Right cardiac atrium (tissue), 5 donors: ENCODE measurements around the gene TEKT4. TPM values are rescaled to one million over a fixed set of nuclear protein-coding genes. Genes with fewer than 3 reads are reported as not detected.
A peak's percentile ranks its signal among the peaks of the same experiment; 100 is the strongest.
"Not testable (repeated sequence)": the region's sequence is repeated elsewhere in the genome, so short reads cannot be mapped to it uniquely, and the experiment has no call there.

Experiments
- ATAC-seq, 2 donors: fragments of 200-7000 bp; cut with Tn5 transposase; one replicate each; pipeline versions ENCODE4 v1.8.0 to v1.9.1; 2020; ENCODE audit warnings: moderate library complexity in 2 of 2, mild to moderate bottlenecking in 1 of 2
- DNase-seq, 3 donors: peaks; one replicate each; pipeline ENCODE4 v3.0.0-alpha.2; 2020
- H3K27ac ChIP-seq: one replicate; pipeline ENCODE4 v1.5.1; 2013; ENCODE audit warnings: mild to moderate bottlenecking, low read length, control low read depth, moderate library complexity
- H3K27me3 ChIP-seq: one replicate; pipeline ENCODE4 v1.6.1; 2013; ENCODE audit not compliant: control insufficient read depth, insufficient read depth
- H3K4me1 ChIP-seq: one replicate; pipeline ENCODE4 v1.6.1; 2013; ENCODE audit warnings: low read length; ENCODE audit not compliant: control insufficient read depth, insufficient read depth
- H3K4me3 ChIP-seq: one replicate; pipeline ENCODE4 v1.5.1; 2013; ENCODE audit warnings: low read length, control low read depth
- H3K9me3 ChIP-seq: one replicate; pipeline ENCODE4 v1.6.1; 2013; ENCODE audit warnings: low read length; ENCODE audit not compliant: control insufficient read depth
- WGBS: extraction: QIAGEN DNeasy Blood & Tissue Kit; methylation state at CpG from one replicate; pipeline ENCODE4 v1.1.7; 2013; 5-methylcytosine and 5-hydroxymethylcytosine counted together
- intact Hi-C, 4 donors: fragments of 100-400 bp; cut with DNase I; formaldehyde crosslinking; loops; one replicate each; pipeline versions ENCODE4 v1.11.0 to v1.14.0; 2022 to 2023
- polyA plus RNA-seq: library from polyadenylated mRNA; stranded (reverse); fragments of 200-250 nt; gene quantifications from one replicate; pipeline ENCODE4 v1.2.3, GENCODE V29; 2013
- total RNA-seq, 4 donors: library from RNA; stranded (reverse); fragmentation: NEBNext Ultra II Directional; extraction: Animal tissue kit (Norgen Biotek cat#: 25700); gene quantifications; one replicate each; pipeline ENCODE4 v1.2.1, GENCODE V29; 2021
- donor health status: healthy with polysubstance abuse.
- donor health status: DM: no; HTN: yes; CAD: no.
- donor health status: DM: no; HTN: no; CAD: no.
- donor health status: DM: no; HTN: yes; CAD: no; lungs with severe emphysema.
- donor health status: DM: yes; HTN: yes; CAD: no.

TEKT4 gene
- total and polyA plus RNA-seq, 5 donors = 0.37 TPM; not detected in 4

DNA sequence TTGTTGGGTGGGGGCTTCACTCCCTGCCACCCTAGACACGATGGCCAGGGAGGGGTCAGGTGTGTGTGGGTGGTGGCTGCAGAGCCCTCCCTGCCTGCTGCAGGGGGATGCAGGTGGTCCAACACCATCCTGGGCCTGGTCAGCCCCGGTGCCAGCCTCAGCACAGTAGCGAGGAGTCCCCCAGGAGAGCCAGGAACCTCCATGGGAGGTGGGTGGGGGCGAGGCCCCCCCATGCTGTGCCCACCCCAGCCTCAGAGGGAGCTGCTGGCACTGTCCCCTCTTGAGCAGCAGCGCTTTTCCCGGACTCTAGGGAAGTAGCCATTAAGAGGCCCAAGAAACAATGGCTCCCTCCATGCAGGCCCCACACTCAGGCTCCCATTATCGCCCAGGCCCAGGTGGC is 7.3 kb downstream of the TEKT4 start:
- 80% methylated on average over 7 of the region's 7 CpGs for WGBS
- H3K9me3 ChIP-seq, ATAC-seq, H3K4me3 ChIP-seq, H3K27me3 ChIP-seq, DNase-seq, H3K27ac ChIP-seq, H3K4me1 ChIP-seq, intact Hi-C loops: not testable (repeated sequence)

DNA sequence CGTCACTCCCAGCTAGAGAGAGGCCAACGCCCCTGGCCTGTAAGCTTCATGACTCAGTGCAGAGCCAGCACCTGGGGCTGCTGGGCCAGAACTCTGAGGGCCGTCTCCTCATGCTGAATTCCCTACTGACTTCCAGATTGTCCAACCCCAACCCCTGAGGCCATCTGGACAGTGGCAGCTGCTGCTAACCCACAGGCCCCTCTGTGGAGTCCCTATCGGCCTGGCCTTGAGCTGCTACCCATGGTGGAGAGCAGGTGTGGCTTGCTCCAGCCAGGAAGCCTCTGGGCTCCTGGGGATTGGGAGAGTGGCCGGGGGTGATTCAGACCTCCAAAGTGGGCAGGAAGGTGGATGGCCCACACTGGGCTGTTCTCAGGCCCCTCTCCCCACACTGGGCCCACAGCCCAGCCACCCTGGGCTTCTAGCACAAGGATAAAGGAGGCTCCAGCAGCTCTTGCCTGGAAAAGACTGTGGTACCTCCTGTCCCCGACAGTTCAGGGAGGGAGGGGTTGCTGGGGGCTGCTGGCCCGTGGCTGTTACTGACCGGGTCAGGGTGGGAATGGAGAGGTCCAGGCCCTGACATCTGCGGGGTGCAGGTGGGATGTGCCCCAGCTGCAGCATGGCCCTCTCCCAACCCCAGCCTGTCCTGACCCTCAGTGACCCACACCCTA is 8.2 kb downstream of the TEKT4 start:
- intact Hi-C loops = no loop called here
- DNase-seq (no peak), ATAC-seq (no peak)
- Histone ChIP-seq H3K4me3 (no peak overlapping the region), H3K4me1 (no peaks in the 10 kb centered on the region), H3K27ac (no peak overlapping the region), H3K27me3 (no peaks in the 10 kb centered on the region), H3K9me3 (no peaks in the 10 kb centered on the region)
- 75% methylated on average over 9 of the region's 9 CpGs for WGBS

DNA sequence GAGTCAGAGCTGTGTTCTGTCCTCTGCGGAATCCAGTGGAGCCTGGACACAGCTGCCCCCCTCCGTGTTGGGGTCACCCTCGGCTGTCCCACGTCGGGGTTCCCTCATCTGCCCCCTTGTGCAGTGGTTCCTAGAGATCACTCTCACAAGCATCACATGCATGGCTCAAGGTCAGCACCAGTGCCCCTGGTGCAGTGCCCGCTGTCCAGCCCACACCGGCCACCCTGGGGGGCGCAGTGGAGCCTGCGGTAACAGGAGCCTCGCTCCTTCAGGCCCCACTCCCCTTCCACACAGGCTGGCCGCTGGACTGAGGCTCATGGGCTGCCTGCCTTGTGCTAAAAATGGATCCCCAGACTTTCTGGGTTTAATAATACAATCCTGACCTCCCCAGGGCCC is 8.8 kb downstream of the TEKT4 start:
- 86% methylated on average over 11 of the region's 11 CpGs for WGBS
- Histone ChIP-seq H3K27ac (no peak overlapping the region), H3K4me3 (no peak overlapping the region), H3K4me1 (no peaks in the 10 kb centered on the region), H3K9me3 (no peaks in the 10 kb centered on the region), H3K27me3 (no peaks in the 10 kb centered on the region)
- intact Hi-C loops = no loop called here
- DNase-seq (no peak), ATAC-seq (no peak)

DNA sequence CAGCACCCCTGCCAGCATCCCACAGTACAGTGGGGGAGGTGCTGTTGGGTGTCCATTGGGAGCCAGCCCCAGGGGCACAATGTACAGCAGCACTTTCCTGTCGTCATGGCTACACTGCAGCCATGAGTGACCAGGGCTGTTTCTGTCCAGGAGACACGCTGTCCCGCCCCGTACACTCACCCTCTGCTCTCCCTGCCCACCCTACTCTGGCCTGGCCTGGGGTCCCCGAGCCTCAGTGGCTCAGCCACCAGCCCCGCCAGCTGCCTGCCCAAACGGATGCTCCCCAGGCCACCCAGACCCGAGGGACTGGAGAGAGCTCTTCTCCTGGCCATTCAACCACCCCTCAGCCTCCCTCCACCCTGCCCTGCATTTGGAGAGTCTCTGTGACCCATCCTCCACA is 9.3 kb downstream of the TEKT4 start:
- Histone ChIP-seq H3K9me3 (no peaks in the 10 kb centered on the region), H3K4me1 (no peaks in the 10 kb centered on the region), H3K27me3 (no peaks in the 10 kb centered on the region), H3K4me3 (no peak overlapping the region), H3K27ac (no peak overlapping the region)
- intact Hi-C loops = no loop called here
- ATAC-seq (no peak), DNase-seq (peak in 1 of 3 donors; percentile 50)
- 70% methylated on average over 8 of the region's 8 CpGs for WGBS

DNA sequence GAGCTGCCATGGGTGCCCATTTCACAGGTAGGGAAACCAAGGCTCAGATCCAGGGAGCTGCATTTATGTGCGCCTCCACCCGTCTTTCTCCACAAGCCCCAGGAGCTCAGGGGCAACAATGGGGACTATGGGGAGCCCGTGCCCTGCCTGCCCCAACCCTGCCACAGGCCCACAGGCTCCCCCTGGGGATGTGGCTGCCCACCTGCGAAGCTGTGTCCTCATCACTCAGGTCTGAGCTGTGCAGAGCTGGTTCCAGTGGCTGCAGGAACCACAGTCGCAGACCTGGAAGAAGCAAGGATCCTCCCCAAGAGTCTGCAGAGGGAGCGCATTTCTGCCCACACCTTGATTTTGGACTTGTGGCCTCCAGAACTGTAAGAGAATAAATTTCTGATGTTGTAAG is 9.8 kb downstream of the TEKT4 start:
- WGBS = 86% methylated on average over 6 of the region's 6 CpGs
- no peak overlapping the region for H3K4me3 ChIP-seq
- H3K27ac ChIP-seq = no peak overlapping the region
- no peaks in the 10 kb centered on the region for H3K4me1 ChIP-seq
- no peaks in the 10 kb centered on the region for H3K9me3 ChIP-seq
- intact Hi-C loops = no loop called here
- no peak for DNase-seq
- H3K27me3 ChIP-seq = no peaks in the 10 kb centered on the region
- ATAC-seq = no peak

DNA sequence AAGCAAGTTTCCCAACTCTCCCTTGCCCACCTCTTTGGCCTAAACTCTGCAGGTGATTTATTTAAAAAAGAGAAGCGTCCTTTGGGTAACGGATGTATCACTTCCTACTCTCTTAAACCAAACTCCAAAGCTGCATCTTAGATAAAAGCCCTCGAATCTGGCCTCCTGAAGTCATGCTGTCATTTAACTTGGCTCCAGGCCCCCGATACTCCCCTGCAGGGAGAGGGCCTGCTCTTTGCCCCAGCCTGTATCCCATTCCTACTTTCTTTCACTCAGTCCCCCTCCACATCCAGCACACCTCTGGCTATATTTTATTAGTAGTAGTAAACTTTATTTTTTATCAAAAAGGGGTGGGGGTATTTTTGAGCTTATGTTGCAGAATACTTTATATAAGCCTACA is 19.0 kb downstream of the TEKT4 start:
- Histone ChIP-seq H3K4me3 (no peak overlapping the region), H3K27me3 (no peaks in the 10 kb centered on the region), H3K9me3 (no peaks in the 10 kb centered on the region), H3K27ac (no peak overlapping the region), H3K4me1 (no peaks in the 10 kb centered on the region)
- ATAC-seq = no peak
- WGBS = 9% methylated on average over 4 of the region's 4 CpGs
- intact Hi-C loops = no loop called here
- no peak for DNase-seq

DNA sequence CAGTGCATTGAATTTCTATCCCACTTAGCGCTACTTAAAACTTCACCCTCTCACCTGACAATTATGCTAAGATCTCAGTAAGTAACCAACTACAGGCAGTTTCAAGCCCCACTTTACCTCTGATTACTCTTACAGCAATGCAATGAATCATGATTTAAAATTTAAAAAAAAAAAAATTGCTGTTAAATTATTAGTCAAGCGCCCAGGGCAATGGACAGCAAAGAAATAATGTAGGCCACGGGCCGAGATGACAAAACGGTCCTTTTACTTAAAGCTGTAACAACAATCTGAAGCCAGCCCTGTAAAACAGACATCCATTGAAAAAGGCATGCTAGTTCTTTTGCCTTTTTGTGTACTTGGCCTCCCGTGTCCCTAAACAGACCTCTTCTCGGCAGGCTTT is 24.0 kb downstream of the TEKT4 start:
- H3K27me3 ChIP-seq, H3K9me3 ChIP-seq, H3K4me3 ChIP-seq, H3K4me1 ChIP-seq, DNase-seq, intact Hi-C loops, ATAC-seq, H3K27ac ChIP-seq: not testable (repeated sequence)
- WGBS = 61% methylated on average over 7 of the region's 7 CpGs

DNA sequence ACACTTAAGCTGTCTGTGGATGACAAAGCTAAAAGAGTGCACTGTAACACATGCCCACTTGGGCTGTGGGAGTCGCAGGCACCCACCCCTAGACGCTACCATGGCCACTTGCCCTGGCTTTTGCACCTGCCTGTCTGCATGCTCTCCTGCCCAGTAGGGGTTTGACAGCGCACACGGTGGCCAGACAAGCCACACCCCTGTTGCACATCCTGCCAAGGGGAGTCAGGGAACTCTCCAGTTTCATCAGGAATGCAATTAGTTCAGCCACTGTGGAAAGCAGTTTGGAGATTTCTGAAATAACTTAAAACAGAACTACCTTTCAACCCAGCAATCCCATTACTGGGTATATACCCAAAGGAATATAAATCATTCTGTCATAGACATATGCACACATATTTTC is 35.7 kb downstream of the TEKT4 start:
- DNase-seq, H3K27me3 ChIP-seq: not testable (repeated sequence)
- WGBS = 67% methylated on average over 4 of the region's 4 CpGs

DNA sequence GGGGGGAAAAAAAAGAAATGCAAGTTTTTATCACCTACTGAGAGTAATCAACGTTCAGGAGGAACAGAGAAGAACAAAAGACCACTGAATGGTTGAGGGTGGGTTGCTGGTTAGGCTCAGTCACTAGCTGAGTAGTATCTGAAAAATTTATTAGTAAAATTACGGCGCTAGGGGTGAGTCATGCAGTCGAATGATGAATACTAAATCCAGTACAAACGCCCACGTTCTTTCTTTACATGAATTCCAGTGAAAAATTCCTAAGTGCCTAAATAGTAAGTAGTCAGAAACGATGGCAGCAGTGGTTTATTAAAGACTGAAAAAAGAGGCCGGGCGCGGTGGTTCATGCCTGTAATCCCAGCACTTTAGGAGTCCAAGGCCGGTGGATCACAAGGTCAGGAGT is 52.0 kb downstream of the TEKT4 start:
- no peaks in the 10 kb centered on the region for H3K4me1 ChIP-seq
- no peaks in the 10 kb centered on the region for H3K9me3 ChIP-seq
- WGBS = 75% methylated on average over 11 of the region's 11 CpGs
- DNase-seq (no peak), ATAC-seq (no peak)
- intact Hi-C loops = no loop called here
- no peak overlapping the region for H3K27ac ChIP-seq
- no peak overlapping the region for H3K4me3 ChIP-seq
- no peaks in the 10 kb centered on the region for H3K27me3 ChIP-seq

More for the DNA sequence above, 35.7 kb downstream of the TEKT4 start:
- H3K9me3 ChIP-seq, H3K4me1 ChIP-seq, H3K27ac ChIP-seq, H3K4me3 ChIP-seq, ATAC-seq, intact Hi-C loops: not testable (repeated sequence)

DNA sequence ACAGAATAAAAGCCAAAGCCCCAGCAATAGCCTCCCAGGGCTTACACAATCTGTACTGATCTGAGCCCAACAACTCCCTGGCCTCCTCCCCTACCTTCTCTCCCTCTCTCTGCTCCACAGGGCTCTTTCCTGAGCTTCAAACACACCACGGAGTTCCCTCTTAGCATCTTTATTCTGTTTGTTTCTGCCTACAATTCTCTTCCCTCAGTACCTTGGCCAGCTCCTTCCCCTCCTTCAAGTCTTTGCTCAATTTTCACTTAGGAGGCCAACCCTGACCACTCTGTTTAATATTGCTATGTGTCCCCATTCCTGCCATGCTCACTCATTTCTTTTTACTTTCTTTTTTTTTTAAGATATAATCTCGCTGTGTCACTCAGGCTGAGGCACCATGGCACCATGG is 53.8 kb downstream of the TEKT4 start:
- H3K27ac ChIP-seq, H3K27me3 ChIP-seq, DNase-seq, H3K4me3 ChIP-seq, intact Hi-C loops, H3K4me1 ChIP-seq, ATAC-seq, H3K9me3 ChIP-seq: not testable (repeated sequence)
- 32% methylated on average over 2 of the region's 2 CpGs for WGBS
